Measurements from ENCODE around the gene MAGEL2.

GRCh38 chr15:23596736-23597135 lies 50.9 kb downstream of the MAGEL2 start:
- TF ChIP-seq CTCF (IDR thresholded peaks at IDR 0.05 in 2 of 3, conservative IDR thresholded peaks at IDR 0.05 in 1 of 3; ENCODE audit: control insufficient read depth in 2 of 3, extremely low read depth in 1 of 3, insufficient read depth in 1 of 3, low read depth in 3 of 3, low read length in 3 of 3) (no peak), USF2 (IDR thresholded peaks at IDR 0.05; ENCODE audit: borderline replicate concordance, low read depth, low read length) (no peak), BACH1 (IDR thresholded peaks at IDR 0.05; ENCODE audit: borderline replicate concordance) (no peak), SREBF2 (IDR thresholded peaks at IDR 0.05; ENCODE audit: low read length) (no peak), JUNB (IDR thresholded peaks at IDR 0.05) (no peak), GABPA (IDR thresholded peaks at IDR 0.05; ENCODE audit: low read depth) (no peak), POLR2AphosphoS5 (IDR thresholded peaks at IDR 0.05; ENCODE audit: low read length) (no peak)

Data from GM12878 (cell line).